PC-3 (cell line): ENCODE measurements around the gene HEXD.

Experiments used
- EZH2 ChIP-seq: fragments of 300-600 bp; sonication (generic); IDR thresholded peaks from one replicate; pipeline ENCODE4 v1.6.1; 2017; ENCODE audit warnings: antibody characterized with exemption, mild to moderate bottlenecking, low read length; ENCODE audit not compliant: unreplicated experiment
- EZH2phosphoT487 ChIP-seq: fragments of 300-600 bp; sonication (generic); IDR thresholded peaks from 2 replicates; pipeline ENCODE4 v1.6.1; 2018; ENCODE audit warnings: mild to moderate bottlenecking, antibody characterized with exemption, low read length, borderline replicate concordance
- TF ChIP-seq, protein P1 (sequence below): fragments of 300-600 bp; sonication (generic); conservative IDR thresholded peaks from 2 replicates; pipeline ENCODE4 v1.5.1; 2017; ENCODE audit warnings: antibody characterized with exemption, low read depth, mild to moderate bottlenecking, low read length

DNA sequence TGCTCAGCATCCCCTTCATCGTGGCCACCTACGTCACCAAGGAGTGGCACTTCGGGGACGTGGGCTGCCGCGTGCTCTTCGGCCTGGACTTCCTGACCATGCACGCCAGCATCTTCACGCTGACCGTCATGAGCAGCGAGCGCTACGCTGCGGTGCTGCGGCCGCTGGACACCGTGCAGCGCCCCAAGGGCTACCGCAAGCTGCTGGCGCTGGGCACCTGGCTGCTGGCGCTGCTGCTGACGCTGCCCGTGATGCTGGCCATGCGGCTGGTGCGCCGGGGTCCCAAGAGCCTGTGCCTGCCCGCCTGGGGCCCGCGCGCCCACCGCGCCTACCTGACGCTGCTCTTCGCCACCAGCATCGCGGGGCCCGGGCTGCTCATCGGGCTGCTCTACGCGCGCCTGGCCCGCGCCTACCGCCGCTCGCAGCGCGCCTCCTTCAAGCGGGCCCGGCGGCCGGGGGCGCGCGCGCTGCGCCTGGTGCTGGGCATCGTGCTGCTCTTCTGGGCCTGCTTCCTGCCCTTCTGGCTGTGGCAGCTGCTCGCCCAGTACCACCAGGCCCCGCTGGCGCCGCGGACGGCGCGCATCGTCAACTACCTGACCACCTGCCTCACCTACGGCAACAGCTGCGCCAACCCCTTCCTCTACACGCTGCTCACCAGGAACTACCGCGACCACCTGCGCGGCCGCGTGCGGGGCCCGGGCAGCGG lies 43.4 kb upstream of the HEXD start:
- TF ChIP-seq, protein P1, sequence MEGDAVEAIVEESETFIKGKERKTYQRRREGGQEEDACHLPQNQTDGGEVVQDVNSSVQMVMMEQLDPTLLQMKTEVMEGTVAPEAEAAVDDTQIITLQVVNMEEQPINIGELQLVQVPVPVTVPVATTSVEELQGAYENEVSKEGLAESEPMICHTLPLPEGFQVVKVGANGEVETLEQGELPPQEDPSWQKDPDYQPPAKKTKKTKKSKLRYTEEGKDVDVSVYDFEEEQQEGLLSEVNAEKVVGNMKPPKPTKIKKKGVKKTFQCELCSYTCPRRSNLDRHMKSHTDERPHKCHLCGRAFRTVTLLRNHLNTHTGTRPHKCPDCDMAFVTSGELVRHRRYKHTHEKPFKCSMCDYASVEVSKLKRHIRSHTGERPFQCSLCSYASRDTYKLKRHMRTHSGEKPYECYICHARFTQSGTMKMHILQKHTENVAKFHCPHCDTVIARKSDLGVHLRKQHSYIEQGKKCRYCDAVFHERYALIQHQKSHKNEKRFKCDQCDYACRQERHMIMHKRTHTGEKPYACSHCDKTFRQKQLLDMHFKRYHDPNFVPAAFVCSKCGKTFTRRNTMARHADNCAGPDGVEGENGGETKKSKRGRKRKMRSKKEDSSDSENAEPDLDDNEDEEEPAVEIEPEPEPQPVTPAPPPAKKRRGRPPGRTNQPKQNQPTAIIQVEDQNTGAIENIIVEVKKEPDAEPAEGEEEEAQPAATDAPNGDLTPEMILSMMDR = no peak
- TF ChIP-seq EZH2phosphoT487 = no peak
- no peak for TF ChIP-seq EZH2
